GM12878 (cell line): ENCODE results near the gene TMEM41B. TPM values are rescaled to one million over a fixed set of nuclear protein-coding genes. Genes with fewer than 3 reads are reported as not detected.

ENCODE experiments used
- ATAC-seq: fragments of 200-7000 bp; cut with Tn5 transposase; 3 replicates; pipeline ENCODE4 v1.9.1; 2020; ENCODE audit warnings: mild to moderate bottlenecking, moderate library complexity
- BruUV-seq: library from RNA; stranded (reverse); fragments of 400-500 nt; replicated peaks from 2 replicates; lab custom pipeline; 2021; lab: Mats Ljungman, UMichigan
- CTCF ChIA-PET: fragments of 300-600 bp; sonication (Branson Sonifier 250); formaldehyde crosslinking; extraction: SDS; loops from one replicate; lab custom pipeline; 2021; ENCODE audit warnings: inconsistent platforms; lab: Yijun Ruan, JAX
- POLR2A ChIA-PET: fragments of 350-600 bp; formaldehyde crosslinking; extraction: SDS; loops from one replicate; lab custom pipeline; 2021; ENCODE audit warnings: inconsistent platforms; lab: Charles Lee
- RAD21 ChIA-PET: fragments of 300-600 bp; sonication (Branson Sonifier 250); formaldehyde crosslinking; loops from one replicate; lab custom pipeline; 2023; ENCODE audit warnings: antibody characterized with exemption; ENCODE audit not compliant: unreplicated experiment; lab: Charles Lee
- SMC1A ChIA-PET: fragments of 300-600 bp; sonication (Branson Sonifier 250); formaldehyde crosslinking; loops from one replicate; lab custom pipeline; 2023; ENCODE audit not compliant: unreplicated experiment, uncharacterized antibody; lab: Charles Lee
- DNase-seq: peaks from one replicate; pipeline ENCODE4 v3.0.0-alpha.2; 2011; ENCODE audit warnings: low read depth, low spot score
- FAIRE-seq: peaks from 3 replicates; lab custom pipeline; 2011; peaks lifted over from hg19 to GRCh38; lab: Jason Lieb, UNC
- H2AFZ ChIP-seq: 2 replicates; pipeline ENCODE4 v1.6.0; 2011; ENCODE audit warnings: low read depth, low read length, control low read depth; ENCODE audit not compliant: control insufficient read depth
- H3K27ac ChIP-seq: 2 replicates; pipeline ENCODE4 v1.5.1; 2011; ENCODE audit warnings: control low read depth; ENCODE audit not compliant: control insufficient read depth, insufficient read depth
- H3K27me3 ChIP-seq, 2 experiments: replicated peaks in 1 of 2; 2 replicates each; pipeline versions ENCODE4 v1.6.0 to v1.6.1; 2011; ENCODE audit warnings: low read length in 1 of 2; ENCODE audit not compliant: control insufficient read depth in 2 of 2, insufficient read depth in 2 of 2
- H3K36me3 ChIP-seq, 2 experiments: 2 replicates each; pipeline ENCODE4 v1.5.1; 2011; ENCODE audit warnings: low read length in 1 of 2; ENCODE audit not compliant: control insufficient read depth in 2 of 2, insufficient read depth in 2 of 2
- H3K4me1 ChIP-seq: 2 replicates; pipeline ENCODE4 v1.6.1; 2011; ENCODE audit warnings: mild to moderate bottlenecking, low read length, moderate library complexity, mixed read lengths; ENCODE audit not compliant: control insufficient read depth, insufficient read depth
- H3K4me2 ChIP-seq: 2 replicates; pipeline ENCODE4 v1.6.0; 2011; ENCODE audit warnings: control low read depth; ENCODE audit not compliant: control insufficient read depth, insufficient read depth
- H3K4me3 ChIP-seq: fragments of 200-600 bp; sonication (generic); 2 replicates; pipeline ENCODE4 v1.5.1; 2016
- H3K79me2 ChIP-seq: 2 replicates; pipeline ENCODE4 v1.6.0; 2011; ENCODE audit warnings: low read length; ENCODE audit not compliant: control insufficient read depth, insufficient read depth
- H3K9ac ChIP-seq: 2 replicates; pipeline ENCODE4 v1.8.0; 2011; ENCODE audit warnings: low read length, control low read depth, mixed read lengths; ENCODE audit not compliant: control insufficient read depth, insufficient read depth
- H3K9me3 ChIP-seq: replicated peaks from 3 replicates; pipeline ENCODE4 v1.5.1; 2011; ENCODE audit warnings: mild to moderate bottlenecking, low read length; ENCODE audit not compliant: control insufficient read depth, insufficient read depth
- H4K20me1 ChIP-seq: 2 replicates; pipeline ENCODE4 v1.6.0; 2011; ENCODE audit not compliant: control insufficient read depth, insufficient read depth
- EGR1 ChIP-seq, 2 experiments: IDR thresholded peaks; 1 replicate in 1 of 2; 2 replicates in 1 of 2; pipeline ENCODE4 v1.6.1; 2011 to 2012; ENCODE audit warnings: low read depth in 2 of 2, low read length in 2 of 2, borderline replicate concordance in 1 of 2, mild to moderate bottlenecking in 1 of 2, moderate library complexity in 1 of 2
- EZH2 ChIP-seq: IDR thresholded peaks from 2 replicates; pipeline ENCODE4 v1.6.1; 2012; ENCODE audit warnings: low read depth, mild to moderate bottlenecking, control low read depth, inconsistent platforms, low read length, borderline replicate concordance; ENCODE audit not compliant: control insufficient read depth
- GATAD2B ChIP-seq: fragments of 450-650 bp; conservative IDR thresholded peaks from 2 replicates; pipeline ENCODE4 v1.6.1; 2017; ENCODE audit warnings: low read depth, mild to moderate bottlenecking, moderate library complexity
- HDAC2 ChIP-seq: fragments of 200-600 bp; sonication (generic); IDR thresholded peaks from 2 replicates; pipeline ENCODE4 v1.6.1; 2017
- KDM1A ChIP-seq: fragments of 200-600 bp; sonication (generic); IDR thresholded peaks from 2 replicates; pipeline ENCODE4 v1.6.1; 2016; ENCODE audit warnings: borderline replicate concordance
- PBX3 ChIP-seq: IDR thresholded peaks from 2 replicates; pipeline ENCODE4 v1.6.1; 2011; ENCODE audit warnings: mild to moderate bottlenecking, low read depth, low read length, moderate library complexity; ENCODE audit not compliant: insufficient replicate concordance
- SREBF1 ChIP-seq: IDR thresholded peaks from 2 replicates; pipeline ENCODE4 v1.6.1; 2012; ENCODE audit warnings: mild to moderate bottlenecking, low read length
- SRF ChIP-seq, 2 experiments: IDR thresholded peaks; 2 replicates each; pipeline ENCODE4 v1.6.1; 2011; ENCODE audit warnings: low read depth in 2 of 2, low read length in 2 of 2, mild to moderate bottlenecking in 1 of 2, moderate library complexity in 1 of 2
- SUZ12 ChIP-seq: fragments of 200-600 bp; sonication (generic); IDR thresholded peaks from one replicate; pipeline ENCODE4 v1.6.1; 2018; ENCODE audit warnings: antibody characterized with exemption, mild to moderate bottlenecking; ENCODE audit not compliant: unreplicated experiment
- WRNIP1 ChIP-seq: IDR thresholded peaks from 2 replicates; pipeline ENCODE4 v1.6.1; 2011; ENCODE audit warnings: low read depth, low read length, improper control_type of control experiment, borderline replicate concordance
- WGBS: methylation state at CpG from one replicate; pipeline ENCODE4 v1.1.6; 2016; ENCODE audit warnings: low lambda C conversion rate; ENCODE audit not compliant: insufficient replicate concordance, insufficient coverage; ENCODE audit errors: missing lambda C conversion rate; 5-methylcytosine and 5-hydroxymethylcytosine counted together
- in situ Hi-C: fragments of 300-500 bp; cut with MboI; formaldehyde crosslinking; loops from 9 replicates; pipeline ENCODE4 v1.14.3; 2018; ENCODE audit warnings: mixed read lengths
- intact Hi-C: fragments of 100-400 bp; cut with micrococcal nuclease; formaldehyde crosslinking; loops from one replicate; pipeline ENCODE4 v1.14.2; 2022; ENCODE audit not compliant: unreplicated experiment
- polyA plus RNA-seq, 11 experiments: library from polyadenylated mRNA; depleted of rRNA in 4 of 11; unstranded in 6 of 11; stranded (reverse) in 5 of 11; fragments of >200 nt; fragmentation: Nextera tagmentation in 4 of 11; fragmentation: Illumina TruSeq in 1 of 11; extraction: Ambion mirVana in 4 of 11; extraction: Trizol in 1 of 11; gene quantifications; 1 replicate in 1 of 11; 2 replicates in 10 of 11; pipeline versions ENCODE4 v1.2.1 to v1.2.3, GENCODE V29; 2011 to 2016; ENCODE audit warnings: inconsistent platforms in 2 of 11, missing spikeins in 2 of 11, low read depth in 1 of 11
- total RNA-seq, 4 experiments: library from RNA; depleted of rRNA in 3 of 4; stranded (reverse); fragments of >200 nt in 3 of 4; fragmentation: Illumina TruSeq in 1 of 4; extraction: Trizol in 1 of 4; gene quantifications; 2 replicates each; pipeline versions ENCODE4 v1.2.1 to v1.2.3, GENCODE V29; 2013 to 2021

The TMEM41B gene
- total and polyA plus RNA-seq, 10 of the 15 experiments (the other 5 are each of a cell fraction or from before 2014, with no cell fraction given) = 8.0 to 31.0 (median 20.5) TPM

GRCh38 chr11:9313648-9314290 is 624 bp downstream of the TMEM41B start:
- peak overlapping the region; percentile 79 for H3K27ac ChIP-seq
- H3K79me2 ChIP-seq = peaks cover 31% of the 10 kb centered on the region
- intact Hi-C loops = loop anchor here (2.0 to 5.0 kb wide), 4 partner anchors 49 to 106 kb away; partner anchors contain the start of gene DENND5A
- peak overlapping the region; percentile 94 for H3K4me3 ChIP-seq
- TF ChIP-seq WRNIP1 (0 out of 2 replicates have a peak, but pooled peaks have one; percentile 63), PBX3 (no peak), EZH2 (no peak), GATAD2B (no peak; the same call in 1 of the 2 replicates), SUZ12 (no peak), KDM1A (no peak), HDAC2 (no peak), SREBF1 (no peak), SRF (IDR thresholded peaks at IDR 0.05; ENCODE audit: low read depth in 2 of 2, low read length in 2 of 2) (no peak), EGR1 (IDR thresholded peaks at IDR 0.05; ENCODE audit: borderline replicate concordance in 1 of 2, low read depth in 2 of 2, low read length in 2 of 2) (0 out of 3 replicates have a peak, but pooled peaks of 1 of the 2 experiments have one; percentile 12)
- SMC1A ChIA-PET = interaction anchor here (0.5 to 4.0 kb wide), 17 partner anchors 9 to 197 kb away, joined by 3 to 25 read pairs (median 4); partner anchors contain the start of genes DENND5A, IPO7 and ZNF143
- H3K36me3 ChIP-seq = no peaks in the 10 kb centered on the region
- H3K9ac ChIP-seq = peak overlapping the region; percentile 89
- H3K4me1 ChIP-seq = peaks cover 3% of the 10 kb centered on the region; the same call in 1 of the 2 replicates
- TSS peak; percentile 68 for BruUV-seq
- no peaks in the 10 kb centered on the region for H4K20me1 ChIP-seq
- POLR2A ChIA-PET = interaction anchor here (0.6 to 4.1 kb wide), 12 partner anchors 12 to 350 kb away, joined by 3 to 18 read pairs (median 4); partner anchors contain the start of genes IPO7, TMEM9B and ZNF143
- in situ Hi-C loops = no loop called here
- DNase-seq = no peak
- CTCF ChIA-PET = interaction anchor here (0.8 to 1.4 kb wide), 10 partner anchors 11 to 263 kb away, joined by 3 to 9 read pairs (median 4); partner anchors contain the start of gene IPO7
- 2% methylated on average over 26 of the region's 27 CpGs for WGBS
- FAIRE-seq = no peak
- H3K9me3 ChIP-seq = no peaks in the 10 kb centered on the region
- ATAC-seq = peak; percentile 24
- H3K27me3 ChIP-seq = no peaks in the 10 kb centered on the region
- H2AFZ ChIP-seq = peak overlapping the region; percentile 91
- RAD21 ChIA-PET = interaction anchor here (0.5 to 2.5 kb wide), 11 partner anchors 12 to 299 kb away, joined by 3 to 9 read pairs (median 3); partner anchors contain the start of genes DENND5A, IPO7 and ZNF143
- peak overlapping the region; percentile 61 for H3K4me2 ChIP-seq
